SK-N-SH treated with all-trans-retinoic acid at 6 μM for 48 hours (cell line): ENCODE measurements around the gene ZBTB34.

Experiments used
- ATAC-seq: fragments of 200-7000 bp; cut with Tn5 transposase; 3 replicates; pipeline ENCODE4 v1.9.1; 2020; ENCODE audit warnings: mild to moderate bottlenecking, moderate library complexity
- ARNTL ChIP-seq: fragments of 450-650 bp; formaldehyde crosslinking; IDR thresholded peaks from 2 replicates; pipeline ENCODE4 v1.5.0; 2020; ENCODE audit warnings: low read depth, mild to moderate bottlenecking, moderate library complexity, borderline replicate concordance
- CSDC2 ChIP-seq: fragments of 250-450 bp; sonication (Bioruptor Pico); IDR thresholded peaks from 2 replicates; pipeline ENCODE4 v1.5.0; 2020; ENCODE audit warnings: mild to moderate bottlenecking, moderate library complexity
- CSRNP3 ChIP-seq: fragments of 250-450 bp; sonication (Bioruptor Pico); IDR thresholded peaks from 2 replicates; pipeline ENCODE4 v1.5.1; 2021; ENCODE audit warnings: mild to moderate bottlenecking, moderate library complexity
- ESRRG ChIP-seq: fragments of 250-450 bp; sonication (Bioruptor Pico); IDR thresholded peaks from 2 replicates; pipeline ENCODE4 v1.6.1; 2021; ENCODE audit warnings: mild to moderate bottlenecking
- GLIS3 ChIP-seq: fragments of 250-450 bp; sonication (Bioruptor Pico); IDR thresholded peaks from 2 replicates; pipeline ENCODE4 v1.5.0; 2020; ENCODE audit warnings: mild to moderate bottlenecking, moderate library complexity
- ISL1 ChIP-seq: fragments of 250-450 bp; sonication (Bioruptor Pico); IDR thresholded peaks from 2 replicates; pipeline ENCODE4 v2.1.2; 2022; ENCODE audit warnings: mild to moderate bottlenecking, moderate library complexity
- OSR1 ChIP-seq: fragments of 250-450 bp; sonication (Bioruptor Pico); IDR thresholded peaks from 2 replicates; pipeline ENCODE4 v1.8.0; 2022; ENCODE audit warnings: moderate library complexity, mild to moderate bottlenecking, inconsistent platforms
- POU6F1 ChIP-seq: fragments of 250-450 bp; sonication (Bioruptor Pico); IDR thresholded peaks from 2 replicates; pipeline ENCODE4 v1.8.0; 2021; ENCODE audit warnings: low read depth, mild to moderate bottlenecking, moderate library complexity, borderline replicate concordance
- PPARA ChIP-seq: fragments of 250-450 bp; sonication (Bioruptor Pico); IDR thresholded peaks from 2 replicates; pipeline ENCODE4 v1.5.0; 2020; ENCODE audit warnings: mild to moderate bottlenecking, borderline replicate concordance
- RARB ChIP-seq: fragments of 250-450 bp; sonication (Bioruptor Pico); IDR thresholded peaks from 2 replicates; pipeline ENCODE4 v1.8.0; 2021; ENCODE audit warnings: mild to moderate bottlenecking, moderate library complexity
- SNAI2 ChIP-seq: fragments of 250-450 bp; sonication (Bioruptor Pico); IDR thresholded peaks from 2 replicates; pipeline ENCODE4 v1.5.0; 2020; ENCODE audit warnings: mild to moderate bottlenecking, moderate library complexity
- TCF4 ChIP-seq: fragments of 250-450 bp; sonication (Bioruptor Pico); IDR thresholded peaks from 2 replicates; pipeline ENCODE4 v1.8.0; 2021; ENCODE audit warnings: mild to moderate bottlenecking, moderate library complexity, borderline replicate concordance
- TOX ChIP-seq: fragments of 250-450 bp; sonication (Bioruptor Pico); IDR thresholded peaks from 2 replicates; pipeline ENCODE4 v1.8.0; 2021; ENCODE audit warnings: mild to moderate bottlenecking, moderate library complexity, borderline replicate concordance
- TSHZ2 ChIP-seq: fragments of 250-450 bp; sonication (Bioruptor Pico); IDR thresholded peaks from 2 replicates; pipeline ENCODE4 v1.5.0; 2020; ENCODE audit warnings: mild to moderate bottlenecking, moderate library complexity
- ZFP3 ChIP-seq: fragments of 250-450 bp; sonication (Bioruptor Pico); IDR thresholded peaks from 2 replicates; pipeline ENCODE4 v1.5.0; 2020; ENCODE audit warnings: mild to moderate bottlenecking, moderate library complexity
- ZFP30 ChIP-seq: fragments of 450-650 bp; formaldehyde crosslinking; IDR thresholded peaks from 2 replicates; pipeline ENCODE4 v1.5.0; 2022; ENCODE audit warnings: mild to moderate bottlenecking, moderate library complexity
- ZNF565 ChIP-seq: fragments of 450-650 bp; formaldehyde crosslinking; conservative IDR thresholded peaks from 2 replicates; pipeline ENCODE4 v1.5.0; 2020; ENCODE audit warnings: low read depth, mild to moderate bottlenecking, moderate library complexity
- ZNF8 ChIP-seq: fragments of 450-650 bp; formaldehyde crosslinking; IDR thresholded peaks from 2 replicates; pipeline ENCODE4 v1.5.0; 2020; ENCODE audit warnings: mild to moderate bottlenecking, moderate library complexity

ZBTB34 gene

GRCh38 chr9:126864771-126865170 is 4.3 kb downstream of the ZBTB34 start:
- ATAC-seq = no peak
- no peak for TF ChIP-seq CSRNP3 (CRISPR knock-in tag)
- TF ChIP-seq POU6F1 (CRISPR knock-in tag) = no peak
- TF ChIP-seq, all 23 proteins: peak for 0

GRCh38 chr9:126869368-126869767 is 8.9 kb downstream of the ZBTB34 start:
- no peak for TF ChIP-seq ZNF8 (CRISPR knock-in tag)
- TF ChIP-seq ARNTL (CRISPR knock-in tag) = no peak
- TF ChIP-seq ZFP3 (CRISPR knock-in tag) = no peak
- no peak for TF ChIP-seq RARB (CRISPR knock-in tag)
- no peak for TF ChIP-seq ESRRG
- no peak for TF ChIP-seq ISL1 (CRISPR knock-in tag)
- TF ChIP-seq PPARA (CRISPR knock-in tag) = no peak
- TF ChIP-seq ZFP30 (CRISPR knock-in tag) = no peak
- no peak for TF ChIP-seq TOX (CRISPR knock-in tag)
- TF ChIP-seq TSHZ2 (CRISPR knock-in tag) = no peak
- TF ChIP-seq POU6F1 (CRISPR knock-in tag) = no peak
- TF ChIP-seq ZNF565 (CRISPR knock-in tag) = no peak
- no peak for TF ChIP-seq GLIS3 (CRISPR knock-in tag)
- TF ChIP-seq CSDC2 (CRISPR knock-in tag) = no peak
- no peak for ATAC-seq

- ATAC-seq = no peak
- TF ChIP-seq ARNTL (CRISPR knock-in tag) (no peak), ISL1 (CRISPR knock-in tag) (no peak), TCF4 (CRISPR knock-in tag) (no peak), PPARA (CRISPR knock-in tag) (no peak), CSRNP3 (CRISPR knock-in tag) (no peak), TOX (CRISPR knock-in tag) (no peak), ZNF565 (CRISPR knock-in tag) (no peak), OSR1 (no peak), ZNF8 (CRISPR knock-in tag) (no peak), ESRRG (no peak)
Measured at GRCh38 chr9:126872516-126872915, 12.1 kb downstream of the ZBTB34 start.

GRCh38 chr9:126874546-126875314 is 14.3 kb downstream of the ZBTB34 start:
- no peak for ATAC-seq
- no peak for TF ChIP-seq TCF4 (CRISPR knock-in tag)
- TF ChIP-seq CSDC2 (CRISPR knock-in tag) = no peak
- no peak for TF ChIP-seq CSRNP3 (CRISPR knock-in tag)
- no peak for TF ChIP-seq ZFP30 (CRISPR knock-in tag)
- TF ChIP-seq ISL1 (CRISPR knock-in tag) = no peak
- TF ChIP-seq ZNF565 (CRISPR knock-in tag) = no peak
- no peak for TF ChIP-seq TSHZ2 (CRISPR knock-in tag)
- no peak for TF ChIP-seq SNAI2 (CRISPR knock-in tag)
